K562 (cell line): ENCODE results near the gene ETV7. TPM values are rescaled to one million over a fixed set of nuclear protein-coding genes. Genes with fewer than 3 reads are reported as not detected.
A peak's percentile ranks its signal among the peaks of the same experiment; 100 is the strongest.

ENCODE experiments used
- ARHGAP35 ChIP-seq: fragments of 450-650 bp; IDR thresholded peaks from 2 replicates; pipeline ENCODE4 v1.6.1; 2018; ENCODE audit not compliant: partially characterized antibody
- BRD9 ChIP-seq: fragments of 450-650 bp; IDR thresholded peaks from 2 replicates; pipeline ENCODE4 v1.6.1; 2018; ENCODE audit warnings: low read depth; ENCODE audit not compliant: partially characterized antibody
- CBX2 ChIP-seq: fragments of 200-600 bp; sonication (generic); IDR thresholded peaks from one replicate; pipeline ENCODE4 v1.6.1; 2012; ENCODE audit warnings: mild to moderate bottlenecking, low read length, inconsistent platforms; ENCODE audit not compliant: insufficient read depth, poor library complexity, severe bottlenecking
- DMBX1 ChIP-seq: fragments of 250-450 bp; sonication (Bioruptor Pico); IDR thresholded peaks from 2 replicates; pipeline ENCODE4 v1.8.0; 2022; ENCODE audit warnings: inconsistent platforms, mild to moderate bottlenecking, moderate library complexity, borderline replicate concordance
- FOXP1 ChIP-seq: sonication (generic); formaldehyde crosslinking; IDR thresholded peaks from 2 replicates; pipeline ENCODE4 v1.8.0; 2022; ENCODE audit warnings: mild to moderate bottlenecking, missing genetic modification reagents
- HDAC1 ChIP-seq, 2 experiments: fragments of 450-650 bp; IDR thresholded peaks; 2 replicates each; pipeline ENCODE4 v1.6.1; 2016 to 2017; ENCODE audit warnings: inconsistent platforms in 1 of 2, mild to moderate bottlenecking in 1 of 2, moderate library complexity in 1 of 2
- ILK ChIP-seq: fragments of 450-650 bp; IDR thresholded peaks from 2 replicates; pipeline ENCODE4 v1.6.1; 2016; ENCODE audit warnings: missing genetic modification characterization, low read depth, mild to moderate bottlenecking, missing compliant biosample characterization, moderate library complexity, borderline replicate concordance
- MAZ ChIP-seq, 2 experiments: fragments of 450-650 bp in 1 of 2; sonication (generic) in 1 of 2; formaldehyde crosslinking; IDR thresholded peaks in 1 of 2; conservative IDR thresholded peaks in 1 of 2; 2 replicates each; pipeline versions ENCODE4 v1.4.0 to v1.5.0; 2020; ENCODE audit warnings: mild to moderate bottlenecking in 1 of 2, missing genetic modification reagents in 1 of 2
- NCOA4 ChIP-seq: fragments of 450-650 bp; IDR thresholded peaks from 2 replicates; pipeline ENCODE4 v1.6.1; 2018; ENCODE audit warnings: mild to moderate bottlenecking; ENCODE audit not compliant: partially characterized antibody
- NR3C1 ChIP-seq: sonication (generic); formaldehyde crosslinking; IDR thresholded peaks from 2 replicates; pipeline ENCODE4 v1.8.1; 2022; ENCODE audit warnings: missing genetic modification reagents
- NRF1 ChIP-seq, 2 experiments: fragments of 450-650 bp; IDR thresholded peaks in 1 of 2; conservative IDR thresholded peaks in 1 of 2; 2 replicates each; pipeline ENCODE4 v1.6.1; 2014; ENCODE audit warnings: mild to moderate bottlenecking in 2 of 2
- RBM34 ChIP-seq: fragments of 200-400 bp; formaldehyde crosslinking; IDR thresholded peaks from 2 replicates; pipeline ENCODE4 v1.6.1; 2018; ENCODE audit warnings: low read length, borderline replicate concordance; ENCODE audit not compliant: insufficient read depth
- SAP30 ChIP-seq: fragments of 200-600 bp; sonication (generic); IDR thresholded peaks from 2 replicates; pipeline ENCODE4 v1.6.1; 2012; ENCODE audit warnings: borderline replicate concordance, low read depth, mild to moderate bottlenecking, moderate library complexity, low read length, control low read depth, inconsistent platforms; ENCODE audit not compliant: insufficient read depth, poor library complexity, severe bottlenecking
- SMAD3 ChIP-seq: fragments of 450-650 bp; formaldehyde crosslinking; conservative IDR thresholded peaks from 2 replicates; pipeline ENCODE4 v1.4.0; 2020; ENCODE audit warnings: mild to moderate bottlenecking
- STAT5A ChIP-seq: IDR thresholded peaks from 2 replicates; pipeline ENCODE4 v1.6.1; 2012; ENCODE audit warnings: low read length, inconsistent platforms, borderline replicate concordance
- ZBTB8A ChIP-seq: fragments of 450-650 bp; IDR thresholded peaks from 2 replicates; pipeline ENCODE4 v1.6.1; 2018; ENCODE audit warnings: mild to moderate bottlenecking, moderate library complexity; ENCODE audit not compliant: partially characterized antibody
- ZNF24 ChIP-seq: fragments of 450-650 bp; IDR thresholded peaks from 2 replicates; pipeline ENCODE4 v1.6.1; 2016
- ZSCAN29 ChIP-seq: fragments of 450-650 bp; IDR thresholded peaks from 2 replicates; pipeline ENCODE4 v1.6.1; 2017
- polyA plus RNA-seq, 8 experiments: library from polyadenylated mRNA; depleted of rRNA in 4 of 8; stranded (reverse) in 5 of 8; unstranded in 3 of 8; fragments of >200 nt; fragmentation: Nextera tagmentation in 2 of 8; fragmentation: Illumina TruSeq in 1 of 8; extraction: Ambion mirVana in 2 of 8; extraction: Trizol in 1 of 8; gene quantifications; 2 replicates each; pipeline versions ENCODE4 v1.2.1 to v1.2.3, GENCODE V29; 2011 to 2014; ENCODE audit warnings: inconsistent platforms in 1 of 8, missing spikeins in 1 of 8
- total RNA-seq, 7 experiments: library from RNA; depleted of rRNA in 6 of 7; stranded (reverse); fragments of >200 nt in 6 of 7; fragmentation: Illumina TruSeq in 2 of 7; extraction: Trizol in 2 of 7; gene quantifications; 2 replicates each; pipeline versions ENCODE4 v1.2.1 to v1.2.3, GENCODE V29; 2011 to 2021; ENCODE audit warnings: low replicate concordance in 1 of 7
- TF ChIP-seq, protein P1 (sequence below), 2 experiments: fragments of 250-450 bp in 1 of 2; fragments of 450-650 bp in 1 of 2; sonication (Bioruptor Pico) in 1 of 2; IDR thresholded peaks; 2 replicates each; pipeline versions ENCODE4 v1.6.1 to v1.8.0; 2016 to 2021; ENCODE audit warnings: mild to moderate bottlenecking in 2 of 2, moderate library complexity in 2 of 2, missing compliant biosample characterization in 1 of 2, missing genetic modification characterization in 1 of 2
- TF ChIP-seq, protein P2 (sequence below): fragments of 150-350 bp; IDR thresholded peaks from 2 replicates; pipeline ENCODE4 v1.6.1; 2014; ENCODE audit warnings: low read depth, mild to moderate bottlenecking, low read length, borderline replicate concordance
- TF ChIP-seq, protein P3 (sequence below), 2 experiments: fragments of 450-650 bp; conservative IDR thresholded peaks; 2 replicates each; pipeline ENCODE4 v1.6.1; 2017; ENCODE audit warnings: mild to moderate bottlenecking in 2 of 2, moderate library complexity in 2 of 2

ETV7 gene
- total and polyA plus RNA-seq, 9 of the 15 experiments (the other 6 are each of a cell fraction or from before 2014, with no cell fraction given): 0.07 to 0.22 (median 0.14) TPM; not detected in 3

DNA sequence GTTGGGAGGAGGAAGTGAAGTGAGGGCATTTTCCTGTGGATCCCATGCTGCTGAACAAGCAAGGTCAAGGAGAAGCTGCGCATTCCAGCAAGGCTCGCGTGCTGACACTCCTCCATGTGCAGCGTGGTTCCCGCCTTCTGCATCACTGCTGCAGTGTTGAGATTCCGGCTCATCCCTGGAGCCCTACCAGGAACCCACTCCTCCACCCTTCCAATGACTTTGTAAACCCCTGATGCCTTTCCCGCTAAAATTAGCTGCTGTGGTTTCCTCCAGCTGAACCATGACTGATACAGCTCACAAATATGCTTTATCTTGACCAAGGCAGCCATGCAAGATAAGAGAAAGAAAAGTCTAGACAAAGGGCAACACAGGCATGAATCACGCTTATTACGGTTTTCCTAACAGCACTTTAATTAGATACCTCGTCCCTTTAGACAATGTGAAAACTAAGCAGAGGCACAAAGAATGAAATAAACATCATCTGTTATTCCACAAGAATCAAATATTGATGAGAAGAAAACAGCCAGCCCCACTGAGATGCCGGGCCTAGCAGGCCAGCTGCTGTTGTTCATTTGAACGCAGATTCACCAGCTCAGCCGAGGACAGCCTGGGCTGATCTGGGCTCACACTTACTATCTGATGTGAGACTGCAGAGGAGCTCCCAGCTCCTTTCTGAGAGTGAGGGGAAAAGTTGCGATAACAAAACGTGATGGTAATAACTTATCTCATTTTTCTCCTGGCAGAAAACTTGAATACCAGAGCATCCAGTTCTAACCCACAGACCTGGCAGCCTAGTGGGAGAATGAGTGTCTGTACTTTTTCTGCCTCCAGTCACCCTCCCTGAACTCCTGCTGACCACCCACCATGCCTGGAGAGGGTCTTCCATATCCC lies 36.5 kb downstream of the ETV7 start (continued):
- TF ChIP-seq SAP30 (no peak), NR3C1 (CRISPR knock-in tag) (no peak), ILK (no peak), FOXP1 (CRISPR knock-in tag) (no peak; the same call in 1 of the 2 replicates), ARHGAP35 (no peak), ZSCAN29 (no peak), STAT5A (peak; percentile 80), HDAC1 (IDR thresholded peaks at IDR 0.05) (peak in 1 of 2 experiments; percentile 97; a peak in 3 of 4 replicates), MAZ (CRISPR knock-in tag; conservative IDR thresholded peaks at IDR 0.05 in 1 of 2, IDR thresholded peaks at IDR 0.05 in 1 of 2) (peak; percentile 76 to 82), BRD9 (no peak), NRF1 (conservative IDR thresholded peaks at IDR 0.05 in 1 of 2, IDR thresholded peaks at IDR 0.05 in 1 of 2) (peak; percentile 78 to 82), RBM34 (no peak), NCOA4 (no peak), CBX2 (no peak), ZNF24 (peak; percentile 71), ZBTB8A (no peak), SMAD3 (CRISPR knock-in tag) (peak; percentile 90), DMBX1 (CRISPR knock-in tag) (peak; percentile 84)
- TF ChIP-seq, protein P1, sequence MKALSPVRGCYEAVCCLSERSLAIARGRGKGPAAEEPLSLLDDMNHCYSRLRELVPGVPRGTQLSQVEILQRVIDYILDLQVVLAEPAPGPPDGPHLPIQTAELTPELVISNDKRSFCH (CRISPR knock-in tag; IDR thresholded peaks at IDR 0.05): no peak
- TF ChIP-seq, protein P1 (tag; IDR thresholded peaks at IDR 0.05): peak; percentile 90; the same call in 1 of the 2 replicates
- TF ChIP-seq, protein P2, sequence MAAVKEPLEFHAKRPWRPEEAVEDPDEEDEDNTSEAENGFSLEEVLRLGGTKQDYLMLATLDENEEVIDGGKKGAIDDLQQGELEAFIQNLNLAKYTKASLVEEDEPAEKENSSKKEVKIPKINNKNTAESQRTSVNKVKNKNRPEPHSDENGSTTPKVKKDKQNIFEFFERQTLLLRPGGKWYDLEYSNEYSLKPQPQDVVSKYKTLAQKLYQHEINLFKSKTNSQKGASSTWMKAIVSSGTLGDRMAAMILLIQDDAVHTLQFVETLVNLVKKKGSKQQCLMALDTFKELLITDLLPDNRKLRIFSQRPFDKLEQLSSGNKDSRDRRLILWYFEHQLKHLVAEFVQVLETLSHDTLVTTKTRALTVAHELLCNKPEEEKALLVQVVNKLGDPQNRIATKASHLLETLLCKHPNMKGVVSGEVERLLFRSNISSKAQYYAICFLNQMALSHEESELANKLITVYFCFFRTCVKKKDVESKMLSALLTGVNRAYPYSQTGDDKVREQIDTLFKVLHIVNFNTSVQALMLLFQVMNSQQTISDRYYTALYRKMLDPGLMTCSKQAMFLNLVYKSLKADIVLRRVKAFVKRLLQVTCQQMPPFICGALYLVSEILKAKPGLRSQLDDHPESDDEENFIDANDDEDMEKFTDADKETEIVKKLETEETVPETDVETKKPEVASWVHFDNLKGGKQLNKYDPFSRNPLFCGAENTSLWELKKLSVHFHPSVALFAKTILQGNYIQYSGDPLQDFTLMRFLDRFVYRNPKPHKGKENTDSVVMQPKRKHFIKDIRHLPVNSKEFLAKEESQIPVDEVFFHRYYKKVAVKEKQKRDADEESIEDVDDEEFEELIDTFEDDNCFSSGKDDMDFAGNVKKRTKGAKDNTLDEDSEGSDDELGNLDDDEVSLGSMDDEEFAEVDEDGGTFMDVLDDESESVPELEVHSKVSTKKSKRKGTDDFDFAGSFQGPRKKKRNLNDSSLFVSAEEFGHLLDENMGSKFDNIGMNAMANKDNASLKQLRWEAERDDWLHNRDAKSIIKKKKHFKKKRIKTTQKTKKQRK: no peak
- TF ChIP-seq, protein P3, sequence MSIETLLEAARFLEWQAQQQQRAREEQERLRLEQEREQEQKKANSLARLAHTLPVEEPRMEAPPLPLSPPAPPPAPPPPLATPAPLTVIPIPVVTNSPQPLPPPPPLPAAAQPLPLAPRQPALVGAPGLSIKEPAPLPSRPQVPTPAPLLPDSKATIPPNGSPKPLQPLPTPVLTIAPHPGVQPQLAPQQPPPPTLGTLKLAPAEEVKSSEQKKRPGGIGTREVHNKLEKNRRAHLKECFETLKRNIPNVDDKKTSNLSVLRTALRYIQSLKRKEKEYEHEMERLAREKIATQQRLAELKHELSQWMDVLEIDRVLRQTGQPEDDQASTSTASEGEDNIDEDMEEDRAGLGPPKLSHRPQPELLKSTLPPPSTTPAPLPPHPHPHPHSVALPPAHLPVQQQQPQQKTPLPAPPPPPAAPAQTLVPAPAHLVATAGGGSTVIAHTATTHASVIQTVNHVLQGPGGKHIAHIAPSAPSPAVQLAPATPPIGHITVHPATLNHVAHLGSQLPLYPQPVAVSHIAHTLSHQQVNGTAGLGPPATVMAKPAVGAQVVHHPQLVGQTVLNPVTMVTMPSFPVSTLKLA (conservative IDR thresholded peaks at IDR 0.05): peak; percentile 59 to 77
